ENCODE measurements around the gene TENM3.

Gene TENM3

DNA sequence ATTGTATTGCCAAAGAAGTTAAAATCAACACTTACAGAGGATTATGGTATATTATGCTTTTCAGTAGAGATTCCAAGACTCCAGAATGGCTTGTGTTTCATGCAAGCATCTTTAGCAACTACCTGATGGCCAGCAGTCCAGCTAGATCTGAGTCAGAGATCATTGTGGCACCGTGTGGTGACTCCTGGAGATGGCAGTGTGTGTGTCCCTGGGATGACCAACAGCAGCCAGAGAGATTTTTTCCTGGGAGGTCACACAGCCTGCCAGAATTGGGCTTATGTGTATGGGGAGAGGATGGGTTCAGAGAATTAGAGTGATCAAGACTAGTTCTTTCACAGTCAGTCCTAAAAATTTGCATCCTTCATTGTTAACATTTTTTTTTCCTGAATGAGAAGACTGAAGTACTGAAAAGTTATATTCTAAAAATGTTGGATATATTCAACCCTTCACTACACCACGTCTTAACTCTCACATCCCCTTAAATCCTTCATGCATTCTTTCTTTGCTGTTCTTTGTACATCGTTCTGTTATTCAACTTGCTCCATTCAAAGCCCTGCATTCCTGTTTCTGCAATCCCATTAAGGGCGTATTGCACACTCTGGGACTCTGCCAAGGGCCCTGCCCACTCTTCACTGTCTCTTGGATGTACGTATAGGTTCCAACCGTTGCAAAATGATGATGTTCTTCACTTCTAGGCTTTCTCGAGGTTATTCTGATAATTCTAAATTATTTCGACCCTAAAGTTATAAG is 12.4 kb downstream of the TENM3 start:
- DNase-seq = no peak

DNA sequence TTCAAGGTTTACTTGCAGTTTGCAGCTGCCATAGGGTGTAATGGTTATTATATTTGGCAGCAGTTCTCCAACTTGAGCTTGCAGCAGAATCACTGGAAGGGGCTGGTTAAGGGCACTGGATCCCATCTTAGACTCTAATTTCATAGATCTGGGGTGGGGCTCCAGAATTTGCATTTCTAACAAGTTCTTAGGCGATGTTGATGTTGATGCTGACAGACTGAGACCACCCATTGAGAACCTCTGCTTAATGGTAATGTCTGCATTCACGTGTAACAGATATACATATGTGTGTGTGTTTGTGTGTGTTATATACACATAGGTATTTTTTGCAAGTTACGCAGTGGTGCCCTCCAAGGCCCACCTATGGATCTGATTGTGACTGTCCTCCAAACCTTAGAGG is 13.8 kb downstream of the TENM3 start:
- DNase-seq = no peak

DNA sequence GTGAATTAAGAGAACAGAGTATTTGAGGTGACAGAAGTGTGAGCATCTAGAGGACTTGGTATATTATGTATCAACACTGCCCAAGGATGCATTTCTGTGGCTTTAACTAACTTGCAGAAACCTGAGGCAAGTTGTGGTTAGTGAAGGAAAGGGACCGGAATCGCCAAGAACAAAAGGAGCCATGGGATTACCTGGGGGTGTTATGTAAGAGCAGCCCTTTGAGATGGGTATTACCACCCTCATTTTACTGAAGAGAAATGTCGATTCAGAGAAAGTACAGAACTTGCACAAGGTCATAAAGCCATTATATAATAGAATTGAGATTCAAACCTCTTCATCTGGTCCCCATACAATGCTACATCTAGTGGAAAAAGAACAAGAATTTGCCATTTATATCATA is 14.3 kb downstream of the TENM3 start:
- no peak for DNase-seq

DNA sequence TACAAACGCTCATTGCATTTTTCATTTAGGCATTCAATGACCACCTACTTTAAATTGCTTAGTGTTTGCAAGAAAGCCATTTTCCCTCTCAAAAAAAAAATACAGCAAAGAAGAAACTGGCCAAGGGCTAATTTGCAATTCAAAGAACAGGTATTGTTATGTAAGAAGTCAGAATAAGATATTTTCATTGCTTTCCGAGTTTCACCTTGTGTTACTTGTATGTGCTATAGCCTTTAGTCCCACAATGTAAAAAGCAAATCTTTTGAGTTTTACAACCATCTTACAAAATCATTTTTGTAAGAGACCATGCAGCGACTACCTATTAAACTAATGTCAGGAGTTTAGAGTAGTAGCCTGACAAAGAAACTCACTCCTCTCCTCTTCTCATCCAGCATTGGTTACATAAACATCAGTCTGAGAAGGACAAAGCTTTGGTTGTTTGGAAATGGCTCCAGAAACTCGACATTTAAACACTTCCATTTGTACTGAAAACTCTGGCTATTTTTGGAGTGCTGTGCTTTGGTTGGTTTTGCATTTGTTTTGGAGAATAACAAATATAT is 15.3 kb downstream of the TENM3 start:
- no peak for DNase-seq

DNA sequence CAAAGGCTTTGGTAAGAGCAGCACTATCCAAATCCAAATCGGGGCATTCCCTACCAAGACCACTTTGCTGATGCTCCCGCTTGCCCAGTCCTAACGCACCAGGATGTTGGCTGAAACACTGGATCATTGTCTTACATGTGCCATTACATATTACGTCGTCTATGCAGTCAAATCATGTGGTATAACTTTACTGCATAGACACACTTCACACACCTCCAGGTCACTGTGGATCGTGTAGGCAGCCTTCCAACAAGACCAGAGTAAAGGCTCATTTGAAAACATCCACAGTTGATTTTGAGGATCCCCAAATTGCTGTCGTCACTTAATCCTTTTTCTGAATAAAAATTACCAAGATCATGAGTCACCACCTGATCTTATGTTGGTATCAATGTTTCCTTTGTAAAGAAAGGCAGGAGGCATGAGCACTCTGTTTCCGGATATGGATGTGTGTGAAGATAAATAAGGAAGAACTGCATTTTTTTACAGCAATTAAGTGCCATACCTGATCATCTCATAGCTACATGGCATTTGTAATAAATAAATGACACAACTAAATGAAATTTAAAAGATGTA is 18.5 kb downstream of the TENM3 start:
- no peak for DNase-seq

DNA sequence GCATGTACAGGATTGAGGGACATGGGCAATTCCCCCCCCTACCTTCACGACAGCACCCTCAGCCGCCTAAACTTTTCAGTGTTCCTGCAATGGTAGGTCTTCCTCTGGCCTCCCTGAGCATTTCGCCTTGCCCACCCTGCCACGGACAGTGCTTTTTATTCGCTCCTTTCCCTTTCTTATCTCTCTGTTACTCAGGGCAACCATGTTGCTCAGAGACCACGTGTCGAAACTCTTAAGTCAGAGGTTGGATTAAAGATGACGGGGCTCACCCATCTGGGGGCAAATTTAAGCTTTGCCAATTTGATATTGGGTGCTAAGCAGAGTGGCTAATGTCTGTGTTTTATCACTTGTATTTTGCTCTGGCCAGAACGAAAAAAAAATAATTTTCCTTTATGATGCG is 20.4 kb downstream of the TENM3 start:
- DNase-seq = no peak

DNA sequence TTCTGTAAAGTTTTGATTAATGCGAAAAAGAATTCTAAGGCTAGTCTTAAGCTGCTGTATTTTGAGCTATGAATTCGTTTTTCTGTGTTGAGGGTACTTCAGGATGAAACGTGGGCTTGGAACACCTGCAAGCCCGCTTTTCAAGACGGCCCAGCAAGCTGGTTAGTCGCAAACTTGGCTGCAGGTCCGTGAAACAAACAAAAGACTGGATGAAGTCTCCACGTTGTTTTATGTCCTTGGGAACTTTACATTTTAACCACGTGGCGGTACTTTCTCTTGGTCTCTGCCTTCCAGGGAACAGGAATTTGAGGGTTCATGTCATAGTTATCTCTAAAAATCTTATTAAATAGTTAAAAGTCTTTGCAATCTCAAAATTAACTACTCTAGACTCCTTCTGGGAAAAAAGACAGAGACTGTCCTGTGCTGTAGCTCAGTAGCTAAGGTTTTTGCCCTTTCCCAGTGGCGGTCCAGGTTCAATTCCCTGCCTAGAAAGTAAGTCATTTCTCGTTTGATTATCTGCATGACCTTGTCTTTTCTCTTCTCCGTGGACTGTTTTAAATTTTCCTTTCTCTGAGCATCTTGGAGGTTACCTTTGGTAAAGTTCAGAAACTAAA is 21.0 kb downstream of the TENM3 start:
- no peak for DNase-seq

DNA sequence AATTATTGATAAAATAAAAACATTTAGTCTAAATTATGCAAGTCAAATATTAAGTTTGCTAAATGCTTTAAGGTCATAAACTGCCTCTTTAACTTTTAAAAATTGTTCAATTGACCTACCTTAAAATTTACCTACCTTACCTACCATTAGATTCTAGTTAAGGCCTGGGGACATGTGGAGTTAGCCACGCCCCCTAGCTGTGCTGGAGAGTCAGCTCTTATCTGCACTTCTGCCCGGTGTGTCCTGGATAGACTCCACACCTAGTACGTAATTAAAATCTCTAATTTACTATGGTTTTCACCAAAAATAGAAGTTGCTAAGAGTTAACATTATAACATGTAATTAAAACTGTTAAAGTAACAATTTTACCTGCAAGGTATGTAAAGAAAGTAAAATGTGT is 22.7 kb downstream of the TENM3 start:
- DNase-seq = no peak

DNA sequence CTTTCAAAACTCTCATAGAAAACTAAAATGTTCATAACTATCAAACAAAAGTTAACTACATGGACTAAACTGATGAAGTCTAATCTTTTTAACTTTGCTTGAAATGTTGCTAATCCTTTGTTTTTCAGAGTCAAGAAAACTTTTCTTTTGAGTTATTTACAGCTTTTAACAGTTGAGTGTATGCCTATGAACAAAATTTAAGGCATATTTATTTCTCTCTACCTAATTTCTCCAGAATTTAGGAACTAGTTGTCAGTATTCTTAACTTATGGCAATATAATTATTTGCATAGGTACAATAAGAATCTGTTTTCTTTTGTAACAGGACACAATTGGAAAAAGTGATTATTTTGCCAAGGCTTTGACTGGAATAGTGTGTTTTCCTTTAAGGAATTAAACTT is 23.8 kb downstream of the TENM3 start:
- no peak for DNase-seq

DNA sequence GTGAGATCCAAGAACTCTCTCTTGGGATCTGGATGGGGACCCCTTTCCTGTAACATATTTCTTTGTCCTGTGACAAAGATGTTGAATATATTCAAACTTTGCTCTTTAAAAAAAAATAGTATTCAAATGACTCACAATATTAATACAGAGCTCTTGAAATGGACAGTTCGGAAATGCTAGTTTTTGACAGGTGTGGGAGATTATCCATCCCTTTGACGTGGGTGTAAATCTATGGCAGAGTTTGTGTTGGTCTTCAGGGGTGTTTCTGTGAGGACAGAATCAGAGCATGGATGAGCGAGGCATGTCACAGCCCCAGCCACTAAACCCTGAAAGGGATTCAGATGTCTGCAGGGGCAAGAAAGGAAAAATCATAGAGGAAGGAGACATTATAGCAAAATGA is 25.8 kb downstream of the TENM3 start:
- no peak for DNase-seq

DNA sequence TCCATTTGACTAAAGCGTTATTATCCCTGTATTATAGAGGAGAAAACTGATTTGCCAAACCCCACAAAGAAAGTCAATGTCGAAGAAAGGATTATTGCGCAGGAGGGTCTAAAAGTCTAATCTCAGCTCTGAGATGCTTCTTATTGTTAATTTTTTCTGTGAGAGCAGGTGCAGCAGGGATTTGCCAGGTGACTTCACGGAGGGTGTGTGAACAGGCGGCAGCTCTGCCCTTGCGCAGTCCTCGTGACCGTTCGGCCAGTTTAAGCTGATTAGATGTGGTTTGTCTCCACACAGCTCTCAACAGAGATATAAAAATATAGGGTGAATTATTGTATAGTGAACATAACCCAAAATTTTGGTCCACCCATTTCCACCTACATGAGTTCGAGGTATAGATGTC is 28.5 kb downstream of the TENM3 start:
- DNase-seq = no peak

DNA sequence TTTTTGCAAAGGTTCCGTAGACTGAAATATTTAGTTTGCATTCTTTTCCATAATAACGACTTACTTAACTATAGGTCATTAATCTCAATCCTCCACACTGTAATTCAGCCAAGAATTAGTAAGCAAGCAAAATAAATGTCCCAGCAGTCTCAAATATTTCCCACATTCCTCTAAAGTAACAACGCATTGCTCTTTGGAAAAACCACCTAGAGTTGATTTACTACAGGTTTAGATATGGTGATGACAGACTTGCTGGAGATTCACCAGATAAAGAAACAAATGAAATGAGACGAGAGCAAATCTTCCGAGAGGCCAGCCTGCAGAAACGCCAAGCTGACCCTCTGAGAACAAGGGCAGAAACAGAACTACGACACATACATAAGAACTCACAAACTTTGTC is 28.9 kb downstream of the TENM3 start:
- DNase-seq = no peak

DNA sequence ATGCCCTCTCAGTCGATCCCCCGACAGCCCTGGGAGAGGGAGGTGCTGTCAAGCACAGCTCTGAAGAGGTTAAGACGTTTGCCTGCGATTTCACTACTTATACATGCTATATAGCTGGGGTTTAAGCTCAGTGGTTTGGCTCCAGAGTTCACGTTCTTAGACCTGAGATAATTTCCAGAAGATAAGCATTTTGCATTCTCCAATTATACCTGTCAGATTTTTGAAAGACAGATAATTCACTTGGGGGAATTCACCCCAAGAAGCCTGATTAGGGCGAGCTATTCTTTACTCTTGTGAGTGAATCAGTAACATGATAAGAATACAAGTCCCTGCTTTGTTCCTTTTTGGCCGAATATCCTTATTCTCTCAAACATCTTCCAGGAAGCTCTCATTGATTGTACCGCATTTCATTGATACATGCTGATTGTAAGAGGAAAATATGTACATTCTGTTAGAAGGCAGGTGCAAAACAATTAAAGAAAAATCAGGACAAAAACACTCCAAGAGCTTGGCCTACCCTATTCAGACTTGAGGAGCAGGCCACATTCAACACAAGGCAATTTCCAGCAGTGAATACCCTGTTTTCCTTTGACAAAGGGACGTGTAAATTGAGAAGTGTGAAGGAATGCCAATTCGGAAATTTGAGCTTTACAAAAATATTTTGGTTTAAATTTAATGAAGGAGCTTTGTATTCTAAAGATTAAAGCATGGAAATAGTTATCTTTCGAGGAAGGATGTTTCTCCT is 30.2 kb downstream of the TENM3 start:
- DNase-seq = no peak

DNA sequence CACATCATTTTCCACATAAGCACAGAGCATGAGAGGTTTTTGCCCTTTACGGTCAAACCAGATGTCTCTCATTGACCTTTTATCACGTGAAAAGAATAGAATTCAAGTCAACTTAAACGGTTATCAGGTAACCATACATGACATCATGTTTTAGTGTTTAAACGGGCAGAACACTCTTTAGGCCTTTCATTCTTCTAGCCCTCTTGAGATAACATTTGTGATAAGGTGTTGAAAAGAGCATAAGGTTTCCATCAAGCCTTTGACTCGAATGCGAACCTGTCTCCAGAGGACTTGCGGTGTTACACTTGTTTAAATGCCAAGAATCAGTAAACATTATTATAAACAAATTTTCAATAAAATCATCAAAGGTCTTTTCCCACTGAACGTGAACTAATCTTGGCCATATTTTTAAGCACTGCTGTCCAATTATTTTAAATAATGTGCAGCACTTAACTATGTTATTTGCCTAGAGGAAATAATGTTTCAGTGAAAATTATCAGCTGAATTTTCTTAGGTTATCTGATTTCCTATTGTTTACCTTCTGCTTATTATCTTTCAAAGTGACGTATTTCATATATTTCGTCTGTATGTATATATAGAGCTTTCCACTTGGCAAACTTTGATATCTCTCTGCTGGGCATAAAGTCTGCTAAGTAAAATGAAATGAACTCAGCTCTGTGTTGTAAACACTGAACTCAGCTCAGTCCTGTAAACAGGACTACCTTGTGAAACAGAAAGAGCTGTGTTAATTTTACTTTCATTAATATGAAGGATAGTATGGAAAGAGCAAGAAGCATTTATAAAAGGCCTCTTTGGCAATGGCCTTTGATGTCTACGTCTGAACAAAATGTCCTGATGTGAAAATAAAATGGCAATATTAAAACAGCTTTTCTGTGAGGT is 33.3 kb downstream of the TENM3 start:
- DNase-seq = no peak

DNA sequence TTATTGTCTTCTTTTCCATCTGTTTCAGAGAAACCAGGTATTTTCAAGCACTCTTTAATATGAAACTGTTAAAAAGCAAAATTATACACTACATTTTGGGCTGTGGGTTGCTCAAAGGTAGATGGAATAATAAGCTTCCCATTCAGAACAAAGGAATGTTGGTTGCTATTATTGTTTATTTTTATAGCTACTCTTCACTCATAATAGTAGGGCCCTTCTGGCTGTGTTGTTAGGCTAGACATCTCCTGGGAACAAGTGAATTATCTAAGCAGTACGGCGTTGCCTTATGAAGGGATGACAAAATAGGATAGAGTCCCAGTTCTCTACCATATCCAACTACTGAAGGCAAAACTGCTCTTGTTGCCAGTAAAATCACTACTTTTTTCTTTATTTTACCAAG is 34.2 kb downstream of the TENM3 start:
- DNase-seq = no peak

DNA sequence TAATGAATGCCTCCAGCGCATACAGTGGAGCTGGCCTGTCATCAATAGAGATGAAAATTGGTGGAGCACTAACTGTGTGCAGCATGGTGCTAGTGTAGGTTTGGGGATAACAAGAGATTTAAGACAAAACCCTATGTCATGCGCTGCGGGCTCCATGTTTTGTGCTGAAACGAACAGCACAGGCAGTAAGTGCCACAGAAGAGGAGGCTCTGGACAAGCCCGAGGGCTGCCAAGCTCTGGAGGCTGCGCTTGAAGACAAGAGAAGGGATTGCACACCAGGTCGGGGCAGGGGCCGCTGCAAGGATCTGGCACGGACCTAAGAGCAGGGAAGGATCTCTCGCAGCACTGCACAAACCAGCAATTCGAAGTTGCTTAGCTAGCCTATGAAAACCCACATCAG is 35.5 kb downstream of the TENM3 start:
- no peak for DNase-seq

DNA sequence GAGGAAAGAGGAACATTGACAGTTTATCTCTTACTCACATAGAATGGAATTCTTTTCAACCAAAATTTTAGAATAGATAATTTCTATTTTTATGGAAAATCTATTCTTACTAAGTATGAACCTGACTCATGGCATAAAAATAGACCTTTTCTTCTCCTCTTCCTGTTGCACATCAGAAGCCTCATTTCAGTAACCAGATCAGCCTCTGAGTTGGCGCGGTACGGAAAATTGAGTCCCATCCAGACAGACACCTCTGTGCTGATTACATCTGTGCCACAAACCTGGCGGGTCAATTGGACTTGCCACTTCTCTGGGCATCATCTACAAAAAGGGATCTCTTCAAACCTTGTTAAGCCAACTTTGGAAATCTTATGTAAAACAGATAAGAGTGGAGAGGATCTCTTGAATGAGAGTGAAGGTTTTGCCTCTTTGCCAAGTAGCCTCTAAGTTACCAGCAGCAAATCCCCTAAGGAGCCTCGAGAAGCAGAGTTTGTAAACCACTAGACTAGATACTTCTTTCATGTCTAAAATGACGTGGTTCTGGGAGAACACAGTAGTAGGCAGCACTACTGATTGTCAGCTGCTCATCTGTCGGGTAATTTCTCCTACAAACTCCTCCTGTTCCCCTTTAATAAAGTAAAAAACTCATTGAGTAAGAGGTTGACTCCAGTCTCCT is 37.4 kb downstream of the TENM3 start:
- DNase-seq = no peak

DNA sequence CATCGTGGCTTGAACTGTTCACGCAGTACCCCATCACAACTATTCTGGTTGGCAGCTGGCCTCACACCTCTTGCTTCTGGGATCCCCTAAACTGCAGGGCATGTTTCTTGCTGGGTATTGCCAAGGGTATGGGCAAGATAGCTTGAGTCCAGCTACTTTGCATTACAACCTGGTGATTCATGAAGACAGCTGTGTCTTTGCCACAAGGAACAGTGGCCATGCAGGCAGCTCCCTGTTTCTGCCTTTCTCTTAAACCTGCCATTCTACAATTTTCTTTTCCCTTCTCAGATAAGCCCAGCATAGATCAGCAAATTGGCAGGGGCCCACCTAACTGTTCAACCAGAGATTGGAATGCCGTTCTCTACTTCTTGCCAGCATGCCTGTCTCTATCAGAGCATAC is 42.8 kb downstream of the TENM3 start:
- no peak for DNase-seq

DNA sequence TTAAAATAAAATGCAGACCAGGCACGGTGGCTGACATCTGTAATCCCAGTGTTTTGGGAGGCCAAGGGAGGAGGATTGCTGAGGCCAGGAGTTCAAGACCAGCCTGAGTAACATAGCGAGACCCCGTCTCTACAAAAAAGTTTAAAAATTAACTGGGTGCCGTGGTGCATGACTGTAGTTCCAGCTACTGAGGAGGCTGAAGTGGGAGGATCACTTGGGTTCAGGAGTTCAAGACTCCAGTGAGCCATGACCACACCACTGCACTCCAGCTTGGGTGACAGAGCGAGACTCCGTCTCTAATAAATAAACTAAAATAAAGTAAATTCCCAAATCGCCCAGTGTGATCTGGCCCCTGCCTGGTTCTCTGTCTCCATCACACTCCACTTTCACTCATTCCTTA is 43.7 kb downstream of the TENM3 start:
- no peak for DNase-seq

DNA sequence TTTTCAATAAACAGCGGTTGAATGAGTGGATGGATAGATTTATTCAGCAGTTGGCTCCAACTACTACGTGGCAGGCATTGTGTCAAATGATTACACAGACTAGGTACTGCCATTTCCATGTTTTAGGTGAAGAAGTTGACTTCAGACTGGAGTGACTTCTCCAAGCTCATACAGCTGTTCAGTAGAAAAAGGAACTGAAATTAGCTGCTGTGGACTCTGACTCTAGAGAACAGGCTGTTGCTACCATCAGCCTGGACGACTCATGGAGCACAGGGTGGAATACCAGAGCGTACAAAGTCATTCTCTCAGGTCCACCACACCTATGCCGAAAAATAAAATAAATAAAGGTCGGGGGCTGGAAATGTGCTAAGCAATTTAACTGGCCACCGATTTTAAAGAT is 45.3 kb downstream of the TENM3 start:
- no peak for DNase-seq

DNA sequence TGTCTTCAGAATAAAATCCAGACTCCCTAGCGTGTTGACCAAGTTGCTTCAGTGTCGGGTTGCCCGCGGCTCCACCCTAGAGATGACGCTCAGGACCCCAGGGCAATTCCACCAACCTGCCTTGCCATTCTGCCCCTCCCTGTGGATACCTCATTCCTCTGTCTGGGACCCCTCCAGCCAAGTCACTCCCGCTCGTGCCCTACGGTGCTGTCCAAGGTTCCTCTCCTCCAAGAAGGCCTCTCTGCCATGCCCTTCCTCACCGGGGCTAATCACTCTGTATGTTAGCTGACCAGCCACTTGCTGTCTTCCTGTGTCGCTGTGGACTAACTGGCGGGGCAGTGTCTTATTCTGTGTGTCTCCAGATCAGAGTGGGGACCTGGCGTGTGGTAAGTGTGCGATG is 46.6 kb downstream of the TENM3 start:
- DNase-seq = no peak

DNA sequence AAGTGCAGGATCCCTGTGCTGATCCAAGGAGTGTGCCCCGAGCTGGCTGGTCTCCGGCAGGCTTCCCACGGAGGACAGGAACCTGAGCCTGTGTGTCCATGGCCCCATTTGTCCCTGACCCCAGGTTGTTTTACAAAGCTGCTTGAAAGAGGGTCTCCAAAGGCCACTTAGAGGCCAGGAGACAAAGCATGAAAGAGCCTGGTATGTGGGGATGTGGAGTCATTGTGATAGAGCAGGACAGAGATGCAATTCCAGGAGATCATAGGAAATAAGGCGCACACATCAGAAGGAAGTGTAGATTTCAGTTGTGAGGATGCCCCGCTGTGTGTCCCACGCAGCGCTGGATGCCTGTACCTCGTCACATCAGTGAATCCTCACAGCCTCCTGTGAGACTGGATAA is 48.0 kb downstream of the TENM3 start:
- no peak for DNase-seq

Data from NCI-H748 treated with DMSO at 0.1 percent for 48 hours (cell line).